Measurements from ENCODE around the gene ATP6V0B. TPM values are rescaled to one million over a fixed set of nuclear protein-coding genes. Genes with fewer than 3 reads are reported as not detected.

Gene ATP6V0B
- polyA plus RNA-seq, 4 donors, result 104 to 245 (median 161) TPM

DNA sequence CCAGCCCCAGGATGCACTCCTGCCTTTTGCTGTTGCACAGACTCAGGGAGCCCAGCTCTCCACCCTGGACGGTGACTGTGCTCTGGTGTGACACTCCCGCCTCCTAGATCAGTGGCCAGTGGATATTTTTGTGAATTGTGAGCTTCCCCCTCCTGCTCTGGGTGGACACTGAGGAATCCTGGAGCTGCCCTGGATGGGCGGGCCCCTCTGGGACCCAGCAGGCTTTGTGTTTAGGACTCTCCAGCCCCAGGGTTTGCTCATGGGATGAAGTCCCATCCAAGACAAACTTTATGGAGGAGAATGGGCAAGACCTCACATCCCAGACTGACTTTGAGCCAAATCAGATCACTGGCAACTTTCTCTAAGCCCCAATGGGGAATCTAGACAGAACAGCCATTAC is 40.4 kb downstream of the ATP6V0B start:
- WGBS, 3 donors, result 69 to 92% (median 84%) methylated on average over 3 of the region's 3 CpGs
- no peak for DNase-seq

DNA sequence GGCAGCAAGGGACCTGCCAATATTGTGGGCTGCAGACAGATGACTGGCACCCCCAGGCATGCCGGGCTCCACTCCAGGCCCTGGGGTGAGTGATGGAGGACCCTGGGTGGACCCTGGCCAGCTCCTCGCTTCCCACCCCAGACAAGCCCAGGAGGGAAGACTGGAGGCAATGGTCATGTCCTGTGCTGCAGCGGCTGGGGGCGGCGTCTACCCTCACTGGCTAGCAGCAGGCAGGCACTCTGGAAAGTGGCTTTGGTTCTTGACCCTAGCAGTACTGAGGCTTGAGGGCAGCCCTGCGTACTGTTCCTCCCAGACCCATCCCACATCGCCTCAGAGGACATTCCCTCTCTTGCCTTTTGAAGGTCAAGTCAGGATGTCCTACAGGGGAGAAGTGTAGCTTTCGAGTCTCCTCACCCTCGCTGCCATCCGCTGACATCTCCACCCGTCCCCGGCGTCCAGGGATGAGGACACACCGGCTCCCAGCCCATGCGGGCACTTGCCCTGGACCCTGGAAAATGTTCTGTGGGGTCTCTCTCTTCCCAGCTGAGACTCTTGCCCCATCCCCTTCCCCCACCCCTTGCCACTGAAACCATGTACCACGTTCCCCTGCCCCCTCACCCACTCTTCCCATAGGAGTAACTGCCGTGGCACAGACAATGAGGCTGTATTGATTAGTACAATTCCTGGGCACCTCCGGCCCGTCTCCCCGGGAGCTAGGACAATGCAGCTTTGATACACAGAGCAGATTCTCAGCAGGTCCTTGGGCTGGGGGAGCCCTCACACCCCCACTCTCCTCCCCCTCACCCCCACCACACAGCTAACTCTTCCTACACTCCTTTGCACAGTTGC is 41.5 kb downstream of the ATP6V0B start:
- Histone ChIP-seq H3K27ac (ENCODE audit: low read depth in 1 of 3, low read length in 2 of 3) (no peak overlapping the region), H3K4me1 (ENCODE audit: control insufficient read depth in 3 of 3, insufficient read depth in 2 of 3, low read depth in 1 of 3, low read length in 2 of 3) (peaks cover 0 to 23% (median 0%) of the 10 kb centered on the region in 3 donors), H3K27me3 (ENCODE audit: control insufficient read depth in 3 of 3, insufficient read depth in 3 of 3, low read length in 3 of 3) (no peaks in the 10 kb centered on the region), H3K36me3 (ENCODE audit: control insufficient read depth in 3 of 3, insufficient read depth in 2 of 3, low read depth in 1 of 3, low read length in 3 of 3) (peaks cover 0 to 2% (median 0%) of the 10 kb centered on the region in 3 donors), H3K9me3 (ENCODE audit: control insufficient read depth in 2 of 2, insufficient read depth in 1 of 2, low read depth in 1 of 2, low read length in 1 of 2) (no peaks in the 10 kb centered on the region), H3K4me3 (ENCODE audit: low read depth in 1 of 3, low read length in 3 of 3) (no peak overlapping the region)
- FAIRE-seq (no peak), DNase-seq (no peak)
- 86 to 90% (median 87%) methylated on average over 16 to 20 of the region's 20 CpGs for WGBS, 3 donors

More for the DNA sequence above, 40.4 kb downstream of the ATP6V0B start:
- H3K27ac ChIP-seq (ENCODE audit: low read depth in 1 of 3, low read length in 2 of 3), result no peak overlapping the region
- FAIRE-seq, result no peak
- H3K9me3 ChIP-seq (ENCODE audit: control insufficient read depth in 2 of 2, insufficient read depth in 1 of 2, low read depth in 1 of 2, low read length in 1 of 2), result no peaks in the 10 kb centered on the region
- peaks cover 0 to 2% (median 0%) of the 10 kb centered on the region in 3 donors for H3K36me3 ChIP-seq (ENCODE audit: control insufficient read depth in 3 of 3, insufficient read depth in 2 of 3, low read depth in 1 of 3, low read length in 3 of 3)
- peaks cover 0 to 25% (median 0%) of the 10 kb centered on the region in 3 donors for H3K4me1 ChIP-seq (ENCODE audit: control insufficient read depth in 3 of 3, insufficient read depth in 2 of 3, low read depth in 1 of 3, low read length in 2 of 3)
- no peak overlapping the region for H3K4me3 ChIP-seq (ENCODE audit: low read depth in 1 of 3, low read length in 3 of 3)
- H3K27me3 ChIP-seq (ENCODE audit: control insufficient read depth in 3 of 3, insufficient read depth in 3 of 3, low read length in 3 of 3), result no peaks in the 10 kb centered on the region

DNA sequence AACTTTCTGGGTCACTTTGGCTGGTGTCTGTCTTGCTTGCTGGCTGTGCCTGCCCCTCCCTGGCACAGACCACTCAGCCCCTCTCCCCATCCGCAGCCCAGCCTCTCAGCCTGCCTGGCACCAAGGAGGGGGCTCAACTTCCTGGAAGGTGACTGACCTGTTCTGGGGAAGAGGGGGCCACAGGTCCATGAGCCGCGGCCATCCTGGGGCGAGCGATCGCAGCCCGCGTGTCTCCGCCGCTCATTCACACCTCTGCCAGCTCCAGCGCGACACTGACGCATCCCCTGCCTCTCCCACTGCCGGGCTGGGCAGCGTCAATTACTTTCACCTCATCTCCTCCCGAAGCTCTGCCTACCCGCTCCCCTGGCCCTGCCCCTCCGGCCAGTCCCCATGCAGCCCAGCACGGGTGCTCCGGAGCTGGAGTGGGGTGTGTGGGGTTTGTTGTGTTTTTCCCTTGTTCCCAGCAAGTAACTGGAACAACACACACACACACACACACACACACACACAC is 42.2 kb downstream of the ATP6V0B start:
- DNase-seq (no peak), FAIRE-seq (no peak)
- H3K27ac ChIP-seq (ENCODE audit: low read depth in 1 of 3, low read length in 2 of 3), result no peak overlapping the region
- WGBS, 3 donors, result 89 to 91% (median 90%) methylated on average over 20 of the region's 20 CpGs
- no peaks in the 10 kb centered on the region for H3K27me3 ChIP-seq (ENCODE audit: control insufficient read depth in 3 of 3, insufficient read depth in 3 of 3, low read length in 3 of 3)
- H3K36me3 ChIP-seq (ENCODE audit: control insufficient read depth in 3 of 3, insufficient read depth in 2 of 3, low read depth in 1 of 3, low read length in 3 of 3), result peaks cover 0 to 3% (median 0%) of the 10 kb centered on the region in 3 donors
- no peaks in the 10 kb centered on the region for H3K9me3 ChIP-seq (ENCODE audit: control insufficient read depth in 2 of 2, insufficient read depth in 1 of 2, low read depth in 1 of 2, low read length in 1 of 2)
- peaks cover 0 to 22% (median 0%) of the 10 kb centered on the region in 3 donors for H3K4me1 ChIP-seq (ENCODE audit: control insufficient read depth in 3 of 3, insufficient read depth in 2 of 3, low read depth in 1 of 3, low read length in 2 of 3)
- H3K4me3 ChIP-seq (ENCODE audit: low read depth in 1 of 3, low read length in 3 of 3), result no peak overlapping the region

GRCh38 chr1:44019466-44019948 is 44.7 kb downstream of the ATP6V0B start:
- no peaks in the 10 kb centered on the region for H3K9me3 ChIP-seq (ENCODE audit: control insufficient read depth in 2 of 2, insufficient read depth in 1 of 2, low read depth in 1 of 2, low read length in 1 of 2)
- FAIRE-seq (no peak), DNase-seq (no peak)
- H3K27me3 ChIP-seq (ENCODE audit: control insufficient read depth in 3 of 3, insufficient read depth in 3 of 3, low read length in 3 of 3), result no peaks in the 10 kb centered on the region
- no peak overlapping the region for H3K27ac ChIP-seq (ENCODE audit: low read depth in 1 of 3, low read length in 2 of 3)
- peaks cover 0 to 10% (median 0%) of the 10 kb centered on the region in 3 donors for H3K36me3 ChIP-seq (ENCODE audit: control insufficient read depth in 3 of 3, insufficient read depth in 2 of 3, low read depth in 1 of 3, low read length in 3 of 3)
- peaks cover 0 to 14% (median 0%) of the 10 kb centered on the region in 3 donors for H3K4me1 ChIP-seq (ENCODE audit: control insufficient read depth in 3 of 3, insufficient read depth in 2 of 3, low read depth in 1 of 3, low read length in 2 of 3)
- WGBS, 3 donors, result 79 to 94% (median 87%) methylated on average over 13 of the region's 13 CpGs
- no peak overlapping the region for H3K4me3 ChIP-seq (ENCODE audit: low read depth in 1 of 3, low read length in 3 of 3)

GRCh38 chr1:44020464-44020863 is 45.7 kb downstream of the ATP6V0B start:
- DNase-seq, result no peak
- Histone ChIP-seq H3K4me3 (ENCODE audit: low read depth in 1 of 3, low read length in 3 of 3) (no peak overlapping the region), H3K27ac (ENCODE audit: low read depth in 1 of 3, low read length in 2 of 3) (no peak overlapping the region), H3K9me3 (ENCODE audit: control insufficient read depth in 2 of 2, insufficient read depth in 1 of 2, low read depth in 1 of 2, low read length in 1 of 2) (no peaks in the 10 kb centered on the region), H3K36me3 (ENCODE audit: control insufficient read depth in 3 of 3, insufficient read depth in 2 of 3, low read depth in 1 of 3, low read length in 3 of 3) (peaks cover 0 to 10% (median 0%) of the 10 kb centered on the region in 3 donors), H3K27me3 (ENCODE audit: control insufficient read depth in 3 of 3, insufficient read depth in 3 of 3, low read length in 3 of 3) (no peaks in the 10 kb centered on the region), H3K4me1 (ENCODE audit: control insufficient read depth in 3 of 3, insufficient read depth in 2 of 3, low read depth in 1 of 3, low read length in 2 of 3) (peaks cover 0 to 11% (median 0%) of the 10 kb centered on the region in 3 donors)
- WGBS, 3 donors, result 78 to 86% (median 85%) methylated on average over 6 of the region's 6 CpGs
- FAIRE-seq, result no peak

- Histone ChIP-seq H3K27me3 (ENCODE audit: control insufficient read depth in 3 of 3, insufficient read depth in 3 of 3, low read length in 3 of 3) (no peaks in the 10 kb centered on the region), H3K27ac (ENCODE audit: low read depth in 1 of 3, low read length in 2 of 3) (no peak overlapping the region), H3K36me3 (ENCODE audit: control insufficient read depth in 3 of 3, insufficient read depth in 2 of 3, low read depth in 1 of 3, low read length in 3 of 3) (peaks cover 0 to 10% (median 0%) of the 10 kb centered on the region in 3 donors), H3K9me3 (ENCODE audit: control insufficient read depth in 2 of 2, insufficient read depth in 1 of 2, low read depth in 1 of 2, low read length in 1 of 2) (no peaks in the 10 kb centered on the region), H3K4me3 (ENCODE audit: low read depth in 1 of 3, low read length in 3 of 3) (no peak overlapping the region), H3K4me1 (ENCODE audit: control insufficient read depth in 3 of 3, insufficient read depth in 2 of 3, low read depth in 1 of 3, low read length in 2 of 3) (peaks cover 0 to 18% (median 0%) of the 10 kb centered on the region in 3 donors)
- FAIRE-seq (no peak), DNase-seq (no peak)
- 87 to 95% (median 94%) methylated on average over 8 of the region's 8 CpGs for WGBS, 3 donors
Observed at GRCh38 chr1:44021156-44021555, 46.4 kb downstream of the ATP6V0B start.

DNA sequence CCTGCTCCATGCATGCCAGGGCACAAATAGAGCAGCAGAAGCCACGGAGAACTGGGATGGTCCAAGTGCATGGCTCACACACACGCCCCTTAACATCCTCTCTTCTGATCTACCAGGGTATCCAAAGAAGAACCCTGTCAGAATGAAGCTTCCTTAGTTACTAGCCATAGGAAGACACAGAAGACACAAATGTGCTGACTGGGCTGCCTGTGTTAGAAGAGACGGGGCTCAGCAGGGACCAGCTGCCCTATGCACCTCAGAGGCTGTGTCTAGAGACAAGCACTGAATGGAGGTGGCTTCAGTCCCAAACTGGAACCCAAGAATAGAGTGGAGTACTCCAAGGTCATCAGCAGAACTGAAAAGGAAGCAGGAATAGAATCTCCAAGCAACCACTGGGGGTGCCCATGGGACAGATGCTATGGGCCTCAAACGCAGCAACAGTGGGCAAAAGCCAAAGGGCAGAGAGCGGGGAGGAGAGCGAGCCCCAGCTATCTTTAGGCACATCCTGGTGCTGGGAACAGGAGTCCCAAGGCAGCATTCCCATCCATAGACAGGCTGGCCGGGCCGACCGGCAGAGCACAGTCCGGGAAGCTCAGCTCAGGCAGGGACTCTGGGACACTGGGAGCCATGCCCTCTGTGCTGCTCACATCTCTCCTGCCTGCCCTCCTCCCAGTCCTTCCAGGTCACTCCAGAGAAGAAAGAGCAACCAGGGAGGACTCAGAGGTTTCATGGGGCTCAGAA is 47.0 kb downstream of the ATP6V0B start:
- no peak overlapping the region for H3K27ac ChIP-seq (ENCODE audit: low read depth in 1 of 3, low read length in 2 of 3)

More for the DNA sequence above, 47.0 kb downstream of the ATP6V0B start:
- Histone ChIP-seq H3K9me3 (ENCODE audit: control insufficient read depth in 2 of 2, insufficient read depth in 1 of 2, low read depth in 1 of 2, low read length in 1 of 2) (no peaks in the 10 kb centered on the region), H3K4me1 (ENCODE audit: control insufficient read depth in 3 of 3, insufficient read depth in 2 of 3, low read depth in 1 of 3, low read length in 2 of 3) (peaks cover 0 to 18% (median 0%) of the 10 kb centered on the region in 3 donors), H3K36me3 (ENCODE audit: control insufficient read depth in 3 of 3, insufficient read depth in 2 of 3, low read depth in 1 of 3, low read length in 3 of 3) (peaks cover 0 to 10% (median 0%) of the 10 kb centered on the region in 3 donors), H3K4me3 (ENCODE audit: low read depth in 1 of 3, low read length in 3 of 3) (no peak overlapping the region), H3K27me3 (ENCODE audit: control insufficient read depth in 3 of 3, insufficient read depth in 3 of 3, low read length in 3 of 3) (no peaks in the 10 kb centered on the region)
- DNase-seq (no peak), FAIRE-seq (no peak)
- WGBS, 3 donors, result 76 to 89% (median 82%) methylated on average over 10 of the region's 10 CpGs
